Measurements from ENCODE around the gene STX11.

- no peak for TF ChIP-seq CTCF (IDR thresholded peaks at IDR 0.05)
- no peak for TF ChIP-seq POLR2A (IDR thresholded peaks at IDR 0.05)
- no peak for TF ChIP-seq POLR2AphosphoS5 (IDR thresholded peaks at IDR 0.05)
Measured at GRCh38 chr6:144115219-144115618, 35.1 kb upstream of the STX11 start.

Data from stomach (tissue), 4 donors.